AG20443 (cell line): ENCODE measurements around the gene NPB.

ENCODE experiments used
- DNase-seq: peaks from one replicate; pipeline ENCODE4 v3.0.0; 2012; ENCODE audit warnings: low spot score, mixed read lengths

NPB gene

DNA sequence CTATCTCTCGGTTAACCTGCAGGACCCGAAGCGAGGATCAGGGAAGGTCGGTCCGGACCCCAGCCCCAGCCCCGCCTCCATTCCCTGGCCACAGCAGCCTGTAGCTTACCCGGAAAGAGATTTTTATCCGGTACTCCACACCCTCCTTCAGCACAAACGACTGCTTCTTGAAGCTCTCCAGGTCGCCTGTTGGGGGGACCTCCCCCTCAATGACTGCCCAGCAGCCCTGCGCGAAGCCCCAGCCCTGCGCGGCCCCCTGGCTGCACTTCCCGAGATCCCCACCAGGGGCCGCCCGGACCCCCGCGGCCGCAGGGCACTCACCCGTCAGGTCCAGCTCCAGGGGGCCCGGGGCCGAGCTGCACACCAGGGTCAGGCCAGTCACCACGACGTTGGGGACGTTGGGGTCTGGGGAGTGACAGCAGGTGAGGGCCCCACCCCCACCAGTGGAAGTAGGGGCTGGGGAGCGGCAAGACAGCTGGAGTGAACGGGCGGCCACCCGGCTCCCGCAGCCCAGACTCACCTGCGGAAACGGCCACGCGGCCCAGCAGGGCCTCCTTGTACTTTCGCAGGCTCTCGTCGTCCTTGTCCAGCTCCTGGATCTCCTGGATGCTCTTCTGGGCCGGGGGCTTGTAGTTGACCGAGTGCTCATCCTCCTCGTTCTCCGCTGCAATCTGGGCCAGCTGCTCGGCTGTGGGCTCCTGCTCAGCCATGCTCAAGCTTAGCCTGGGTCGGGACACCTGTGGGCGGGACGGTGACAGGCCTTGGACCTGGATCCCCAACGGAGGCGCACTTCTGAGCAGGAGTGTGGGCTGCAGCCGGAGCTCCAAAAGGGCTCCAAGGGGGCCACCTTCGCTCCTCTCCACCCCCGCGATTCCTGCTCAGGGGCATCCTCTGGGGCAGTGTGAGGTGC lies 32.6 kb upstream of the NPB start:
- peak; percentile 62 for DNase-seq

DNA sequence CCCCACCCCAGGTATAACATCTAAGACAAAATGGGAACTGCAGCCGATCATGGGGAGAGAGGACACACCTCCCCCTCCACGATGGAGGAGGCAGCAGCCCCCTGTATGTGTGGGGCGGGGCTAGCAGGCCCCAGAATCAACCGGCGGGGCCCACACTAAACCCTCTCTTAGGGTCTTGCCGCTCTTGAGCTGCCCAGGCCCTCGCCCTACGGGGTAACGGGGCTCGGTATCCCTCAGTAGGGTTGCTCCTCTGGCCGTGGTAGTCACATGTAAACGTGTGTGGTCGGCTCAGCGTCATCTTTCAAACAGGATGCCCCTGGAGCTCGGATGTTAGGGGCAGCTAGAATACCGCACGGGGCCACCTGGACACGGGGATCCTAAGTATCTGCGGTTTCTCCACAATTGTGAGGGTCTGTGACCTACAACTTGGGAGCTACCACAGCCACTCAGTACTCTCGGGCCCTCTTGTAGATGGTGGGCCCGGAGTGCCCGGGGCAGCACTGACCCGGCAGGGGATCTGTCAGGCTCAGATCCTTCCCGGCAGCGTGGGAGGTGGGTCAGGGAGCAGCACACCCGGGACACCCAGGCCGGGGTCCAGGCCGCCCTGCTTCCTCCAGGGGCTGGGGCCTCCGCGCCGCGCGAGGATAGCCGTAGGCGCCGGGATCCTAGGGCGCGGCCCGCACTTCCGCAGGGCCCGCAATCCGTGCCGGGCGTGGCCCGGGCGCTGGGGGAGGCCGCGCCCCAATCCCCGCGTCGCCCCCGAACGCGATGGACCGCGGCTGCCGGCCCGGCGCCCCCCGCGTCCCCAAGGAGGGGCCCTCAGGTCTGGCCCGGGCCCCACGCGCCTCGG lies 31.7 kb upstream of the NPB start:
- peak; percentile 49 for DNase-seq

DNA sequence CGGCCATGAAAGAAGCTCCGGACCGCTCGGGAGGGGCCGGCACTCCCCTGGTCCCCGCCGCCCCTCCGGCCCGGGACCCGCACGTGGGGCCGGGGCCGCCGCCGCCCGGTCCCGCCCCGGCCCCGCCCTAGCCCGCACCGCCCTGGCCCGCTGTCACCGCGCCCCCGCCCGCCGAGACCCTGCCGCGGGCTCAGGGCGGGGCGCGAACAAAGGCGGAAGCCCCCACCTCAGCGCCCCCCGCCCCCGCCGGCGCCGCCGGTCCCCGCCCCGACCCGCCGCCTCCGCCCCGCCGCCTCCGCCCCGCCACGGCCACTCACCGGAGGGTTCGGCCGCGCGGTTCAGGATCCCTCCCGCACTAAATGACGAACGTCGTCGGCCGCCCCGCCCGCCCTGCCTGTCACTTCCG lies 31.1 kb upstream of the NPB start, which contains the start of gene ARHGDIA:
ARHGDIA (minus strand) TSS at position 357 of the 406 bp plus-strand sequence. CDS start 1,407 bp downstream, outside the sequence.
- no peak for DNase-seq

DNA sequence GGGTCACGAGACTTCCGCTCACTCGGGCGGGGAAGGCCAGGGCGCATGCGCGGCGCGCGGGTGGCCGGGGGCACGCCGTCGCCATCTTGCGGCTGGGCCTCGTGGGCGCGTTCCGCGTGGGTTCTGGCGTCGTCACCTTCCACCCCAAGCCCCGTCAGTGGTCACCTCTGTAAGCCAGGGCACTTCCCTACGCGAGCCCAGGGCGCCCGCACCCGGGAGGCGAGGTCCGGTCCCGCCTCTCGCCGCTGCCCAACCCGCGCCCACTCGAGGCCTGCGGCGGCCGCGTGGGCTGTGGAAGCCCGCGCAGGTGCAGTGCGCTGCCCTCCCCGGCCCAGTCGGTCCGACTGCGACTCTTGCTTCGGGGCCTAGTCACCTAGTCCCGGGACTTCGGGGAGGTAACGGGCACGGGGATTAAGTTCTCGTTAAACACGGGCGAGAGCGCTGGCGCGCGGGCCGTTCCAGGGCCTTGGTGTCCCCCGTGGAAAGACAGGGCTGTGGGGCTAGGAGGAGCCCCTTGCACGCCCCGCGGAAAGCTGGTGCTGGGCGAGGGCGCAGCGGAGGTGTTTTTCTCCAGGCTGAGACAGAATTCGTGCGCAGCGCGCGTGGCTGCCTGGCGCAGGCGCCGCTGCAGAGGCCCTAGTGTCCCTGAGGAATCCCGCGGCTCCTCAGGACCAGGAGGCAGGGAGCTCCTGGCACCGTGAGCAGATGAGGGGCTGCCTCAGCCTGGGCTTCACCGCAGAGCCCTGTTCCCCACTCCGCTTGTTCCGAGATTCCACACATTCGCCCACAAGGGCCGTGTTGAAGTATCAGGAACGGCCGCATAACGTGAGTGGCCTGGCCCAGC lies 30.4 kb upstream of the NPB start:
- peak; percentile 99 for DNase-seq

DNA sequence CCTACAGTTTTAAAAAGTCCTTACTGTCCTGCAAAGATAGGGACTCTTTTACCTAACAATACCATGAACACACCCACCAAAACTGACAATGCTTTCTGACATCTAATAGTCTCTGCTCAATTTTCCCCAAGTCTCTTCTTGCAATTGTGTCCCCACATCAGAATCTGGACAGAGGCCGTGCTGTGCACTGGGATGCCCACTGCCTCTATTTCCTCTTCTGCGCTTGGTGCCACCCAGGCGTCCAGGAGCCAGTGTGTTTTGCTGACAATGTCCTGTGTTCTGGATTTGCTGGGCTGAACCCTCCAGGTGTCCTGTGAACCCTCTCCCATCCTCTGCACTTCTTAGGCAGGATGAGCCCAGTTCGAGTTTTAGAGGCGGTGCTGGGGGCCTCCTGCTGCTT lies 24.5 kb upstream of the NPB start:
- no peak for DNase-seq

DNA sequence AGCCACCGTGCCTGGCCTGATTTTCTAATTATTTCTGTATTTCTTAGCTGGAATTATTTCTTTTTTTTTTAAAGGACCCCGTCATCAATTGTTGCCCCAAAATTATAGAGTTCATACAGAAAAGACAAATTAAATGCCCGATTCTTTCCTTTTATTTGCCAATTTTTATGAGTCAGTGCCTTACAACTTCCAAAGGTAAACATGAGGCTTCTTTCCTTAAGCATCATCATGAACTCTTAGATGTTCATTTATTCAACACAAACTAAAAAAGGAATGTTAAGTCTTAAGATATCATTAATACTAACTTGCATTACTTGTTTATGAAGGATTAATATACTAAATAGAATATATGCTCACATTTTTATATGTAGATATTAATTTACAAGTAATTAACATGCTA lies 23.7 kb upstream of the NPB start:
- no peak for DNase-seq

DNA sequence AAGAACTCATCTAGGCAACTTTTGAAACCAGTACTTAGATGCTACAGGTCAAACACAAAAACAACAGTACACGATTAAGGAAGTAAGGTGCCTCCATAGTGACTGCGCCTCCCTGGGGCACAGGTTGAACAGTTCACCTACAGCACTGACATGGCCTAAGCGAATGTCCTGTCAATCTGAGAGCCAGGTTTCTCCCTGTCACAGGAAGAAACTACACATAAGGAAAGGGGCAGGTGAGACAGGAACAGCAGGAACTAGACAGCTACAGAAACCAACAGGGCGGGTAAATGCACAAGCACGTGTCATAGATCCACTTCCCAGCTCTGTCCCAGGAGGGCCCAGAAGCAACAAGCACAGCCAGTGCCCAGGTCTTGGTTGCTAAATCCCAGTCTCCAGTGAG lies 22.9 kb upstream of the NPB start:
- peak; percentile 1 for DNase-seq

DNA sequence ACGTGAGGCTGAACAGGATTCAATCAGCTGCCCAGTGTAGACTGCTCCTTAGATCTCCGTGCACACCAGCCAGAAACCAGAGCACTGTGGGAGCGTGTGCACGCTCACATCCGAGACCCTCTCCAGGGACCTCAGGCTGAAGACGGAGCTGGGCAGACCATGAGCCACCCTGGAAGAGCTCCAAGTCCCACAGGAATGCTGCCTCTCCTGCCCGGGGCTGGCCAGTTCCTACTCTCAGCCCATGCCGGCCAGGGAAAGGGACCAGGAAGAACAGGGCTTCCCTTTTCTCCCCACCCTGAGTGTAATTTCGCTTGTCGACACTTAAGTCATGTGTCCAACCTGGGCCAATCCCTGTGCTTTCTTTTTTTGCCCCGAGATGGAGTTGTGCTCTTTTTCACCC lies 17.5 kb upstream of the NPB start:
- DNase-seq, result no peak

DNA sequence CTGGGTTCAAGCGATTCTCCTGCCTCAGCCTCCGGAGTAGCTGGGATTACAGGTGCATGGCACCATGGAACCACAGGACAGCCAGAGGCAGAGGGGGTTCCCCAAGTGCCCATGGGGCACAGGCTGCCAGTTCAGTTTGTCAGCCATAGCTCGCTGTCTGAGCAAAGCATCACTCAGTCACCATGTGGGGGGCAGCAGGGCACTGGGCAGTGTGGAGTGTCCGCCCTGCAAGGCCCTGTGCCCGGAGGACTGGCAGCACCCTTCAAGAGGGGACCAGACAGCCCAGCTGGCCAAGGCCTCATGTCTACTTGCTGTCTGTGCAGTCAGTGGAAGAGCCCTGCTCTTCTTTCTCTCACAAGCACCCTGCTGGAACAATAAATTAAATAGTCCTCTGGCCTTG lies 17.1 kb upstream of the NPB start:
- no peak for DNase-seq

DNA sequence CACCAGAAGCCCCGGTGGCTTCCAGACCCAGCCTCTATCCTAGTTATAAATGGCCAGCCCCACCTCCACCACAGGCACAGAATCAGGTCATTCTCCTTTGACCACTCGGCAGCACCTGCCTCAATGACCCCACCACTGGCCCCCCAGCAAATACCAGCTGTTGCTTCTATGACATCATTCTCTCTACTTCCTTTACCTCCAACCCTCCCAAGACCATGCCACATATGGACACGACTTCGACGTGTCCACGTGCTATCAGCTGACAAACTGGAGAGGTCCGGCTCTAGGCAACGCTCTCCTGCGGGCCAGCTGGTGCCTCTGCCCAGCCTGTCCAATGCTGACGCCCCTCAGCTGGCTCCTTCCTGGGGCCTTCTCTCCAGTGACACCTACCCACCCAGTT lies 16.6 kb upstream of the NPB start:
- DNase-seq, result no peak

DNA sequence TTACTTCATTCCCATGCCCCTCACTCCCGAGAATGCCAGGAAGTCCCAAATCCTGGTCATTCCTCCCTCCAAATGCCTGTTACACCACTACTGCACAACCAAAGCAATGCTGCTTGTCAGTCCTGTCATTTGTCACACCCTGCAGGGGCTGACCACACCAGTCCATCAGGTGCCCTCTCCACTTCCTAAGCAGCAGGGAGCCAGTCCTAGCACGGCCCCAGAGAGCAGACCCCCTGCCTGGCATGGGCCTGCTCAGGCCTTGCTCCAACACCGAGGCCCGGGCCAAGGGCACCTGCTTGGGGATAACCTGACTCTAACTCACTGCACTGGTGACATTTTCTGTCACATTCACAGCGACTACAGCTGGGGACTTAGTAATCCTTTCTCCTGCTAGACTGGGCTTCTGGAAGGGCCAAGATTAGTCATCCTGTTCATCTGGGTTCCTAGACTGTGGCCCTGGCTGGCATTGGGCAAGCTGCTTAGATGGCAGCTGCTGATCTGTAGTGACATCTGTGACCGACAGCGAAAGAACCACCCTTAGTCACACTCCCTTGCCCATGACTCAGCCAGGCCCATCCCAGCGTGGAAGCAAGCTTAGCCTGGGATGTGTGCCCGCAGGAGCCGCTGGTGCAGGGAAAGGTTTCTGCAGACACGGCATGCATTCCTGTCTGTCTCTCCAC lies 16.0 kb upstream of the NPB start:
- peak; percentile 53 for DNase-seq

DNA sequence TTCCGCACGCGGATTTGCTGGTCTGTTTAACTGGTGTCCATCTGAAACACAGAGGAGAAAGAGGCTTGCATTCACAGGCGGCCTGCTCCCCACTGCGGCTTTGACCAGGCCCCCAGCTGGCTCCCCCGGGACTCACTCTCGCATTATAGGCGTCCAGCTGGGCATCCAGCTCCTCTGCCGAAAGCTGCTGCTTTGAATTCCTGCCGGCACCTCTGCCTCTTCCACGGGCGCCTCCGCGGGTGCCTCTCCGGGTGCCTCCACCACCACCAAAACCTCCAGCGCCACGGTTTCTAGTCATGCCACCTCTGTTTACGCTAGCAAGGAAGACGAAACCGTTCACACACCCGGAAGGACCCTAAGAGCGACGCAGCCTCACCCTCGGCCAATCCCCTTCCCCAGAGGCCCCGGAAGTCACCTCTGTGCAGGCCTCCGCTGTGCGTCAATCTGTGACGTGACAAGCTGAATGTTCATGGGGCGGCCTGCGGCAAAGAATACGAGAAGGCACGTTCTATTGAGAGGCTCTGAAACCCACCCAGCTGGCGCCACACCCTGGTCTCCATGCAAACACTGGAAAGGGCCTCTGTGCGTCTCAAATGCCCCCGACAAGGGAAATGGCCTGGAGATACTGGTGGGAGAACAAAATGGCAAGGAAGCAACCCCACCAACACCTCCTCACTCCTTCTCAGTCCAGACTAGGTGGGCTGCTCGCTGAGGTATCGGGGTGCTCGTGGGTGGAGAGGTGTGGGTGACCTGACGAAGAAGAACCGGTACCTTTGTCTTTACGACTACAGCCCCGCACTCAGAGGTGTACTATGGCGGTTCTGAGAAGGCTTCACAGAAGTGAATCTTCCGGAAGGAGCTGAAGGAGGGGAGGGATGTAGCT lies 13.7 kb upstream of the NPB start:
- no peak for DNase-seq

DNA sequence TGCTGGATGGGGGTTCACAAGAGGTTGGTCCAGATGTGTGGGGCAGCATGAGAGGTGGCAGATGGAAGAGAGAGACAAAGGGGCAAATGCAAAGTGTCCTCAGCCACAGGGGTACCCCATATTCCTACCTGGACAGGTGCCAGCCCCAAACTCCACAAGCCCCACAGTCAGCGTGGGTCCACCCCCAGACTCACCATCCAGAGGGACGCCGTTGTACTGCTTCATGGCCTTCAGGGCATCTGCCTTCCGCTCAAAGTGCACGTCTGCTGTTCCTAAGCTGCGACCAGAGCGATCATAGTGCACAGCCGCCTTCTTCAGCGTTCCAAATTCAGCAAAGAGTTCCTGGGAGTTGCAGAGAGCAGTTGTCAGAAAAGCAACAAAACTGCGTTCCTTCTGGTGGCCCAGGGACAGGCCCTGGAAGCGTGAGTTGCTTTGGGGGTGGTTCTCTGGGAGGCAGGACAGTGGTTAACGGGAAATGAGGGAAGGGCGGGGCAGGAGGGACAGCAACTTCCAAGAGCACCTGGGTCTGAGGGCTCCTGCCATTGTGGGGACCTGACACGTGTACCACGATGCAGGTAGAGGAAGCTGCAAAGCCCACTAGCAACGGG lies 12.9 kb upstream of the NPB start:
- no peak for DNase-seq

DNA sequence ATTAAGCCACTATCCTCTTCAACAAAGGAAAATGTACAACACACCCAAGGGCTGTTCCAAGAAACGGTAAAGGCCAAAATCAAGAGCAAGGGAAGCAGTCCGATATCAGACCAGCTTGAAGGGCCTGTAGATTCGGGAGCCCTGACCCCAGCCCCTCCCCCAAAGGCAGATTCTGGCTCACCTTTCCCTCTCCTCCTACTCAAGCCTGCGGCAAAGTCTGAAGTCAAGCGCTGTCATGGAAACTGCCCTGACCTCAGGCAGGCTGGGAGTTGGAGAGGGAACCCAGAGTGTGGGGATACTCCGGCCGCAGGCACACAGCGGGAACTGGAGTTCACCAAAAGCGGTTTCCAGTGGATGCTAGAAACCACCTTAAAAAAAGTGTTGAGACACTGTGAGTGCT lies 12.4 kb upstream of the NPB start:
- no peak for DNase-seq

DNA sequence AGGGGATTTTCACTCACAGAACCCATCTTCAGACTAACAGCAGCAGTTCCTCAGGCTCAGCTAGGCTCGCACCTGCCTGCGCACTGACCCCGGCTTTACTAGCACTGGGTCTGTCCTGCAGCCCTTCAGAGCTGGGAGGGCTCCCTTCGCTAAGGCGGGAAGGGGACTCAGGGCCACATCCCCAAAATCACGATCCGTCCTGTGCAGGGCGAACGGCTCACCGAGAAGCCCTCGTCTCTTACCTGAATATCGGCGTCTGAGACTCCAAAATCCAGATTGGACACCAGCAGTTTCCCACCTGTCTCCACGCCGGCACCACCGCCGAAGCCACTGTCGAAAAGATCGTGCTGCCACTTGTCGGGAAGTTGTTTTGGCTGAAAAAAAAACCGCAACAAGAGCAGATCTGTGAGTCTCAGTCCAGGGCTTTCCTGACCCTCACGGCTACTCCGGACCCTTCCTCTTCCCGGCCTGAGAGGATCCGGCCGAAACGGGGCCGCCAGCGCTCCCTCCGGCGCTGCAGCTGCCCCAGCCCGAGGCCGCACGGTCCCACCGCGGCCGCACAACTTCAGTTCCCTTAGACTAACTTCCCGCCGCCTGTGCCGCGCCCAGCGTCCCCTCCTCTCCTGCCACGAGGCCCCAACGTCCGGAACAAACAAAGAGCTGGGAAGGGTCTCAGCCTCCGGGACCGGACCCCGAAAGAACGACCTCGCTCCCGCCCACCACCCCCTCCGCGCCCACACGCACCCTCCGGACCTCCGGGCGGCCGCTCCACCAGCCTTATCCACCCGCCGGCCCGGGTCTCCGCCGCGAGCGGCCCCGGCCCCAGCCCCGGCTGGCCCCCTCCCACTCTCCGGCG lies 11.4 kb upstream of the NPB start:
- DNase-seq, result peak; percentile 46

DNA sequence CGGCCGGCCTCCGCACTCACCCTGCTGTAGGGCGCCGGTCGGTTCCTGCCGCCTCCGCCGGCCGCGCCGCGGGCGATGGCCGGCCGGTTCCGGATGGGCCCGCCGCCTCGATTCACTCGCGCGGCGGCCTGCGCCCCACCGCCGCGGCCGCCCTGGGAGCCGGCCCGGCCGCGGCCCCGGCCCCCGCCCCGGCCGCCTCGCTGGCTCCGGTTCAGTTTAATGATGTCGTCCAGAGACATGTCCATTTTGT lies 10.8 kb upstream of the NPB start:
- no peak for DNase-seq

DNA sequence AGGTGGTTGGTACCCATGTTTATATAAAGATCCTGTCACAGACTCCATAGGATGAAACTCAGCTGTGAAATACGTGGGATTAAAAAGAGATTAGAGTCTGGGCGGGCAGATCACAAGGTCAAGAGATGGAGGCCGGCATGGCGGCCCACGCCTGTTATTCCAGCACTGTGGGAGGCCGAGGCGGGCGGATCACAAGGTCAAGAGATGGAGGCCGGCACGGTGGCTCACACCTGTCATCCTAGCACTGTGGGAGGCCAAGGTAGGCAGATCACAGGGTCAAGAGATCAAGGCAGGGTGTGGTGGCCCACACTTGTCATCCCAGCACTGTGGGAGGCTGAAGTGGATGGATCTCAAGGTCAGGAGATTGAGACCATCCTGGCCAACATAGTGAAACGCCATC lies 6.6 kb upstream of the NPB start:
- DNase-seq, result no peak

DNA sequence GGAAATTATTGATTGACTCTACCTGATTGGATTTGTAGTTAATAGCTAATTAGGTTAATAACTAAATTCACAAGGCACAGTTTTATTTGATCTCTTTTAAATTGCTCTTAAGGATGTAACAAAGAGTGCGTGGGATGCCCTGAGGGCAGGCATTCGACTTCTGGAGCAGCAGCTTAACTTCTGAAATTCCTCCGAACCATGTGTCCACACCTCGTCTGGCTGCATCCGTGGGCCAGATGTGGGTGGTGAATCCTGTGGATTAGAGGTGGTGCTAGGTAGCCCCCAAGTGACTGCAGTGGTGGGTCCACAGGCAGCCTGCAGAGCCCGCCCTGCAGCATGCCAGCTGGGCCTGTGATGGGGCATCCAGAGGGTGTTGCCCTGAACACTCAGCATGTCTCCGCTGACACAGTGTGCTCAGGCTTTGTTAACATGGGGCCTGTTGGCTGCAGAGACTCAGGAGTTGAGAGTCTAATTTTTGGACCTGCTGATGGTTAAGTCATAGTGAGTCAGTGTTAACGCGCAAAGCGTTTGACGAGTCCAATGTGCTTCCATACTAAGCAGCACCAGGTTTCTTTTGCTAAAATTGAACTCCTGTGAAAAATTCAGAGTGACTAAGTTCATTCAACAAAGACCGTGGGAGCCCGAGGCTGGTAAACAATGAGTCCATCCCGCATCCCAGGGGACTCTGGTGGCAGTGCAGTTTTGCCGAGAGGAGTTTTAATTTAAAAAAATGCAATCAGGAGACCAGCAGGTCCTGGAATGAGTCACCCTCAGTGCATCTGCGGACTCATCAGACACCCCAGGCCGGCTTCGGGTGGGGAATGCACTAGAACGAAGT lies 3.8 kb upstream of the NPB start:
- DNase-seq, result peak; percentile 81

DNA sequence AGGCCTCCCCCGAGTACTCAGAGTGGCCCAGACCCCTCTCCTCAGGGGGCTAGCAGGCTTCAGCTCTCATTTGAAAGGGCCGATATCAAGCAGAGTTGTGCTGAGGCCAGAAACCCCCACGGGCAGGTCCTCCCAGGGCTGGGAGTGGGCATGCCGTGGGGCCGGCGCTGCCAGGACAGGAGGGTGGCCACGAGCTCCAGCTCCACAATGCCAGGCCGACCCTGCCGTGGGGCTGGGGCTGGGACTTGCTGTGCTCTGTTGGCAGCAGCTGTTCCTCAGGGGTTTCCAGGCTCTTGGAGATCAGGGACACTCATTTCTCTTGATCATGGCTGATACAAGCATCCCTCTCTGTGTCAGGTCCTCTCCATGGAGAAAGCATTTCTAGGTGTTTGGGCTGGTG lies 3.2 kb upstream of the NPB start:
- DNase-seq, result no peak
